GM19240 (cell line): ENCODE data around the gene SEMA5B.
A peak's percentile ranks its signal among the peaks of the same experiment; 100 is the strongest.

Source experiments
- DNase-seq: peaks from one replicate; pipeline ENCODE4 v3.0.0; 2011; ENCODE audit warnings: low spot score; ENCODE audit not compliant: insufficient read length

The SEMA5B gene

GRCh38 chr3:123055352-123055751 lies 27.8 kb upstream of the SEMA5B start:
- no peak for DNase-seq

GRCh38 chr3:123054931-123055330 lies 27.4 kb upstream of the SEMA5B start:
- no peak for DNase-seq

GRCh38 chr3:123054109-123054778 lies 26.7 kb upstream of the SEMA5B start:
- no peak for DNase-seq

- no peak for DNase-seq
Measured at GRCh38 chr3:123053107-123053506, 25.5 kb upstream of the SEMA5B start.

GRCh38 chr3:123050666-123051065 lies 23.1 kb upstream of the SEMA5B start:
- no peak for DNase-seq

GRCh38 chr3:123048480-123049237 lies 21.1 kb upstream of the SEMA5B start:
- no peak for DNase-seq

GRCh38 chr3:123047062-123047319 lies 19.4 kb upstream of the SEMA5B start:
- DNase-seq = no peak

GRCh38 chr3:123046262-123047061 lies 18.9 kb upstream of the SEMA5B start:
- no peak for DNase-seq

GRCh38 chr3:123044981-123045763 lies 17.6 kb upstream of the SEMA5B start:
- no peak for DNase-seq

- DNase-seq = no peak
Measured at GRCh38 chr3:123042413-123042812, 14.8 kb upstream of the SEMA5B start.

- DNase-seq = no peak
Measured at GRCh38 chr3:123039178-123039577, 11.6 kb upstream of the SEMA5B start.

GRCh38 chr3:123038751-123039150 lies 11.2 kb upstream of the SEMA5B start:
- DNase-seq = no peak

GRCh38 chr3:123037015-123037375 lies 9.4 kb upstream of the SEMA5B start:
- DNase-seq = no peak

- no peak for DNase-seq
Measured at GRCh38 chr3:123036352-123037014, 8.9 kb upstream of the SEMA5B start.

GRCh38 chr3:123034996-123035395 lies 7.4 kb upstream of the SEMA5B start:
- no peak for DNase-seq

- DNase-seq = no peak
Measured at GRCh38 chr3:123034120-123034519, 6.6 kb upstream of the SEMA5B start.

GRCh38 chr3:123032057-123032456 lies 4.5 kb upstream of the SEMA5B start:
- DNase-seq = no peak

GRCh38 chr3:123031051-123031450 lies 3.5 kb upstream of the SEMA5B start:
- no peak for DNase-seq

GRCh38 chr3:123028233-123028828 lies 768 bp upstream of the SEMA5B start:
- DNase-seq = peak; percentile 47

GRCh38 chr3:123026565-123027291 lies 835 bp downstream of the SEMA5B start:
- DNase-seq = no peak
